ENCODE measurements around the gene TRIP12.

GRCh38 chr2:229868794-229869193 is 53.0 kb downstream of the TRIP12 start:
- TF ChIP-seq CTCF (IDR thresholded peaks at IDR 0.05; ENCODE audit: low read depth, low read length, poor library complexity, severe bottlenecking): no peak
- no peak for TF ChIP-seq EZH2phosphoT487 (IDR thresholded peaks at IDR 0.05; ENCODE audit: borderline replicate concordance, low read length)
